Stimulated activated CD4-positive, alpha-beta T cell treated with anti-CD3 and anti-CD28 coated beads, Interleukin-2, amount 100 ng/mL, for 24 hours (primary cell): ENCODE measurements around the gene LRRN4.

ENCODE experiments used
- DNase-seq, 2 donors: peaks; one replicate each; pipeline ENCODE4 v3.0.0-alpha.2; 2020

Gene LRRN4

DNA sequence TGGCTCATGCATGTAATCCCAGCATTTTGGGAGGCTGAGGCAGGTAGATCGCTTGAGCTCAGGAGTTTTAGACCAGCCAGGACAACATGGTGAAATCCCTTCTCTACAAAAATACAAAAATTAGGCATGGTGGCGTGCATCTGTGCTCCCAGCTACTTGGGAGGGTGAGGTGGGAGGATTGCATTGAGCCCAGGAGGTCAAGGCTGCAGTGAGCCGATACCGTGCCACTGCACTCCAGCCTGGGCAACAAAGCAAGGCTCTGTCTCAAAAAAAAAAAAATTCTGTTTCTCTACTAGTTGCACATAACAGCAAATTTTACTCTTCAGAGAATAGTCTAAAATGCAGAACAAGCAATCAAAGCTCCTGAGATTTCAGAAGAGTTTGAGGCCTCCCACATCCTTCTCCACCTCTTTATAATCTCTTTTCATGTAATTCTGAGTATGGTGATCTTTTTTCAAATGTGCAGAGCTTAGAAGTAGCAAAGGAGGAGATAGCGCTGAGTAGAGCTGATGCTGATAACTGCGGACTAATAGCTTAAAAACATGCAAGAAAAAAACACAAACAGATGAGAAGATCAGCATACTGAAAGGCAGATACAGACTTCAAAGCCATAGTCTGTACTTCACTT is 23.3 kb downstream of the LRRN4 start:
- DNase-seq = no peak

DNA sequence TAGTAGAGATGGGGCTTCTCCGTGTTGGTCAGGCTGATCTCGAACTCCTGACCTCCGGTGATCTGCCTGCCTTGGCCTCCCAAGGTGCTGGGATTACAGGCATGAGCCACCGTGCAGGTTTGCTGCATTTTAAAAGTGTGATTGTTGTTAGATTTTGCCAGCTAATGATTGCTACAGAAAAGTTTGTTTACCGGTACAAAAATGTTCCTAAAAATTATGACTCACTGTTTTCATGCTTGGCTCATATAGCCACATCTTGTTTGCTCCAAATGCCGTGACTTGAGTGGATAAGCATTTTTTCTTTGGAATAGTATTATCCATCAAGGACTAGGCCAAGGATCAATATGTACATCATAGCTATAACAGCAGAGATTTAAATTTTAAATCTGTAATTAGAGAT is 24.3 kb downstream of the LRRN4 start:
- DNase-seq = no peak

DNA sequence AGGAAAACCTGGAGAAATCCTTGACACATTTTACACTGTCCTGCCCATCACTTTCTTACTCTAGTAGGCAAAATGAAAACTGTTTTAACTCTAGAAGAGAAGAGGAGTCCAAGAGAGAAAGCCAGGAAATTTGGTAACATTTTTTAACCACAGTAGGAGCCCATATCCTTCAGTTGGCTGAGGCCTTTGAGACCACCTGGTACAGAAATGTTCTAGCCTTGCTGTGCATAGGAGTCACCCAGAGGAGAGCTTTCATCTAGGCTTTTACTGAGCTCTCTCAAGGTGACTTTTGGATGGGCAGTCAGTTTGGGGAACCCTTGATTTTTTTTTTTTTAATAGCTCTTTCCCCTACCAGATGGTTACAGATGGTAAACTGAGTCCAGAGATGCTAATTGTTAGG is 25.0 kb downstream of the LRRN4 start:
- no peak for DNase-seq

DNA sequence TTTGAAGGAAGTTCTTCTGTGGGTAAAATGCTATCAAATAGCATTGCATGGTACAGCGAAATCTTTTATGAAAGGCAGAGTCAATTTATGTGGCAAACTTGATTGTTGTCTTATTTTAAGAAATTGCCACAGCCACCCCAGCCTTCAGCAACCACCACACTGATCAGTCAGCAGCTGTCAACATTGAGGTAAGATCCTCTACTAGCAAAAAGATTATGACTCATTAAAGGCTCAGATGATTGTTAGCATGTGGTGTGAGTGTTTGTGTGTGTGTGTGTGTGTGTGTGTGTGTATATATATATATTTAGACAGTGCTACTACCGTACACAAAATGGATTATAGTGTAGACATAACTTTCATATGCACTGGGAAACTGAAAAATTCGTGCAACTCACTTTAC is 27.8 kb downstream of the LRRN4 start:
- no peak for DNase-seq

DNA sequence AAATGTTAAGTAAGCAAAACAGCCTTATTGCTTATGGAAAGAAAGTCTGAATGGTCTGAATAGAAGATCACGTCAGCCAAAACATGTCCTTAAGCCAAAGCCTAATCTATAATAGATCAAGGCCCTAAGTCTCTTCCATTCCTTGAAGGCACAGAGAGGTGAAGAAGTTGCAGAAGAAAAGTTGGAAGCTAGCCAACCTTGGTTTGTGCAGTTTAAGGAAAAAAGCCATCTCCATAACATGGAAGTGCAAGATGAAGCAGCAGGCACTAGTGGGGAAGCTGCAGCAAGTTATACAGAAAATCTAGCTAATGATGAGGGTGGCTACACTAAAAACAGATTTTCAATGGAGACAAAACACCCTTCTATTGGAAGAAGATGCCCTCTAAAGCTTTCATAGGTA is 29.1 kb downstream of the LRRN4 start:
- no peak for DNase-seq

DNA sequence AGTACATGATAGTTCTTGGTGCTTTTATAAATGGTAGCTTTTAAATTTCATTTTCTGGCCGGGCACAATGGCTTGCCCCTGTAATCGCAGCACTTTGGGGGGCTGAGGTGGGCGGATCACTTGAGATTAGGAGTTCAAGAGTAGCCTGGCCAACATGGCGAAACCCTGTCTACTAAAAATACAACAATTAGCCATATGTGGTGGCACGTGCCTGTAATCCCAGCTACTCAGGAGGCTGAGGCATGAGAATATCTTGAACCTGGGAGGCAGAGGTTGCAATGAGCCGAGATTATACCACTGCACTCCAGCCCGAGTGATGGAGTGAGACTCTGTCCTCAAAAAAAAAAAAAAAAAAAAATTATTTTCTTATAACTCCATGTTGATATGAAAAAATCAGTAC is 36.0 kb downstream of the LRRN4 start:
- DNase-seq = no peak

DNA sequence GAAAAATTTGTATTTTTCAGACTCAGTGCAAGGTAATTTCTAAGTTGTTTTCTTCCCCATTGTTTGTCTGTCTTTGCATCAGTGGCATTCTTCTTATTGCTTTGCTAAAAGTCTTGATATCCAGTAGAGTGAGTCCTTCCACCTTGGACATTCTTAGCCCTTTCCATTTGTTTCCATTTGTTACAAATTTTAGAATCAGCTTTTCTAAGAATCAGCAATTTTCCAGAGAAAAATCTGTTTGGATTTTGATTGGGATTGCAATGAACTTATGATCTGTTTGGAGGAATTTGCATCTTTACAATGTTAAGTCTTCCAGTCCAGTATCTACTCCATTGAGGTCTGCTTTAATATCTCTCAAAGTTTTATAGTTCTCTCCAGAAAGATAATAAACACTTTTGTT is 36.4 kb downstream of the LRRN4 start:
- no peak for DNase-seq

DNA sequence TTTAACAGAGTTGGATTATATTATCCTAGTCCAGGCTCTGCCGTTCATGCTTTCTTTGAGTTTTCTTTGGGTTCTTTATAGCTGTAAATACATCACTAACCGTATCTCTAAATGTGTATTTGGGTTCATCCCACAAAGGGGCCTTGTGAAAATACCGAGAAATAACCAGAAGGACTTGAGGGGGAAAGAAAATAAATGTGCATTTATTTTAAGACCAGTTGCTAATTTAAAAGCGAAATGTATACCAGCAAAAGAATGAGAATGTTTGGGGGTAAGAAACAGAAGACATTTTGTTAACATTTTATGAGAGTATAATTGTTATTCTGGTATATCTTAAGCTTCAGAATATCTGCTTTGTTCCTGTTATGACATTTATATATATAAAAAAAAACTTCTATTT is 38.9 kb downstream of the LRRN4 start:
- DNase-seq = no peak

DNA sequence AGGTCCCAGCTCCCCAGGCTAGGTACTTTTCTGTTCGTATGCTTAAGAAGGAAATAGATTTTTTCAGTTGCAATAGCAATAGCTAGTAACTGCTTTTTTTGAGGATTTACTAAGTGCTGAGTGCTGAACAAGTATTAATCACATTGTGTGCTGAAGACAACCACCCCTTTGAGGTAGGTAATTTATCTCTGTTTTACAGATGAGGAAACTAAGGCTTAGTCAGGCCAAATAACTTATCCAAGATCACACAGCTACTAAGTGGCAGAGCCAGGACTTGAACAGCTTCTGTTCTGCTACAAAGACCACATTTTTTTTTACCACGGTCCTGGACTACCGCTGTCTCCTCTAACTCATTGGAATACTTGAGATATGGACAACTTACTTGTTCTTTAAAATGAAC is 39.8 kb downstream of the LRRN4 start:
- DNase-seq = no peak

DNA sequence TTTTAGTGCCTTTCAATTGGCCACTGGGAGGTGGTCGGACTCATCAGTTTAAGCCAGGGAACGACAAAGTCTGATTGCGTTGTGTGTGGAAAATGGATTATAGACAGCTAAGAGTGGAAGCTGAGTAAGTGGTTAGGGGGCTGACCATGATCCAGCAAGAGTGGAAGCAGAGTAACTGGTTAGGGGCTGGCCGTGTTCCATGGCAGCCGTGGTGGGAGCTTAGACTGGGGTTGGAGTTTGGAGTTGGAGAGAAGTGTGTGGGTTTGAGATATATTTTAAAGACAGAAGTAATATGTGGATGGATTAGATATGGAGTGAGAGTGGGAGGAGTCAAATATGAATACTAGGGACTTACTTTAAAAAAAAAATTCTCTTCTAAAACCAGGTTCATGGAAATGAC is 41.7 kb downstream of the LRRN4 start:
- no peak for DNase-seq

DNA sequence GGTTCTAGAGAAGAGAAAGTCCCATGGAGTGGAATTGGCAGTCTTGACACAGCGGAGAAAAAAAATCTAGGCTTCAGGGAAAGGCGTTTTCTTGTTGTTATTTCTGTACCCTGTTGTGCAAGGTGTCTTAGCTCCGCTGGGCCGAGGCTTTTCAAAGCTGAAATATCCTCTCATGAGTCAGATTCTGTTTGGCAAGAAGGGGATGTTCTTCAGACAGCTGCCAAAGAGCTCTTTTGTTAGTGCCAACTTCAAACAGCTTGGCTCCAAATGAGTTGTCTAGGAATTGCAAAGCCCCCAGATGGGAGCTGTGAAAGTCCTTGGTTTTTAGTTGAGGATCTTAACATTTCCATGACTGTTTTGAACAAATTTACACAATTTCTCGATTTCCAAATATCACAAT is 45.6 kb downstream of the LRRN4 start:
- no peak for DNase-seq

DNA sequence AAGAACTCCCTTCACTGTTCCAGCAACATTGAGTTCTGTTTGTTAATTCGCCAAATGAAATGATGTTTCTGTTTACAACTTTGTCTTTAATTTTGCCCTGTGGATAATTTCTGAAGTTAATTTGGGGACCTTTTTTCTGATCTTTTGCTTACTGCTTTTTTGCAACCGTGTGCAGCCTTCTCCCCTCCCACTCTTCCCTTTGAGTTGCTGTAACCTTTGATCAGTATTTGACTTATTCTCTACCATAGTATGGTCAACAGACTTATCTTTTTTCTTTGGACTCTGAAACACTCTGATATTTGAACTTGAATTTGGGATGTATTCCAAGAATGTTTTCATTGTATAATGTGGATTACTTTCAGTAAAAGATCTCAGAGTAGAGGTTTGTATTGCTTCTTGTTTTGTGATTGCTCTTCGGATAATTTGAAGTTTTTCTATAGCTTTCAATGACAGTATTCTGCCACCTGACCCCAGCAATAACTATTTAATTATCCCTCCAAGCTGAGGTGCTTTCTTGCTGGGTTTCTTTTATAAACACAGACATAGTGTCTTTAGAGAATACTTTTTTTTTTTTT is 46.2 kb downstream of the LRRN4 start:
- no peak for DNase-seq

DNA sequence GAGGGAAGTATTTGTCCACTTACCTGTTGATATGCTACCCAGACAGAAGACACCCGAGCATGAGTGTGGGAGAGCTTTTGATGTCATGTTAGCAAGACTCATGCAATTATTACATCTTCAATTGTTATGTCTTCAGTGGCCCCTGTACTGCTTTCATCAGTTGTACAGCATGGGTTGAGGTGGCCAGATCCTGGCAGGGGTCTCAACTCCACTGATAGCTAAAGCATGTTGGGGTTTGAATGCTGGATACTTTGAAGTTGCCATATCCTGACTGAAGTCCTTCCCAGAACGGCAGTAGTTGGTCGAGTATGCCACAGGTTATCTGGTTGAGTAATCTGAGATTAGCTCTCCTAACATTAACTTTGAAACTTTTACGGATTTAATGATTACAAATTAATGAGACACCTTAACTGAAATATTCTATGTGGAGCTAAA is 46.7 kb downstream of the LRRN4 start:
- DNase-seq = no peak

DNA sequence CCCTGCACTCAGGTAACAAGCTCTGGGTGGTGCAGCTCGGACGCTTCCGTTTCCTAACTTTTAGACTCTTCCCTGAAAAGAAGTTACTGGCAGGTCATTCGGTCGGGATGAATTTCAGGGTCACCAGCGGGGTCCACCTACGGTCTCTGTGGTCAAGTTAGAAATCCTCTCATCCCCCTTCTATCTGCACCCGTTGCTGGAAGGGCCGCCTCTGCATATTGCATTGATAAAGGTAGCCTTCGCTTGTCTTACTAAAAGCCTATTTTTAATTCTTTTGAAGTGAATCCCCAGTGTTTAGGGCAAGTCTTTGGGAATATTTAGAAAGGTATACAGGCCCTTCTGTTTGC is 47.3 kb downstream of the LRRN4 start:
- DNase-seq = no peak

DNA sequence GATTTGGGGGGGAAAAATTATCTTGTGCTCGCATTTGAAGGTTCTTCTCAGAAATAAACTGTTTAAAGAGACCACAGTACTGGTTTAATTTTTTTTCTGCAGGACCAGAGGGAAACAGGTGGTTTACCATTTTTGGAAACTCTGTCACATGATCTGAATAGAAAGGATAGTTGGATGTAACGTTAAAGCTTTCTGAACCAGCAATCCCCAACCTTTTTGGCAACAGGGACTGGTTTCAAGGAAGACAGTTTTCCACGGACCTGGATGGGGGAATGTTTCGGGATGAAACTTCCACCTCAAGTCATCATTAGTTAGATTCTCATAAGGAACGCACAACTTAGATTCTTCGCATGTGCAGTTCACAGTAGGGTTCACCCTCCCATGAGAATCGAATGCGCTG is 53.0 kb downstream of the LRRN4 start:
- no peak for DNase-seq

DNA sequence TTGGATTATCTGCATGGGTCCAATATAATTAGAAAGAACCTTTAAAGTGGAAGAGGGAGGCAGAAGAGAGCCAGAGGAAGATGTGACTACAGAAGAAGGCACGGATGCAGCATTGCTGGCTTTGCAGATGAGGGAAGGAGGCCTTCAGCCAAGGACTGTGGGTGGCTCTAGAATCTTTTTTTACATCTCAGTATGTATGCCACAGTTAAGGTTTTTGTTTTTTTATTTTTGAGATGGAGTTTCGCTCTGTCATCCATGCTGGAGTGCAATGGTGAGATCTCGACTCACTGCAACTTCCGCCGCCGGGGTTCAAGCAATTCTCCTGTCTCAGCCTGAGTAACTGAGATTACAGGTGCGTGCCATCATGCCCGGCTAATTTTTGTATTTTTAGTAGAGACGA is 54.1 kb downstream of the LRRN4 start:
- no peak for DNase-seq

DNA sequence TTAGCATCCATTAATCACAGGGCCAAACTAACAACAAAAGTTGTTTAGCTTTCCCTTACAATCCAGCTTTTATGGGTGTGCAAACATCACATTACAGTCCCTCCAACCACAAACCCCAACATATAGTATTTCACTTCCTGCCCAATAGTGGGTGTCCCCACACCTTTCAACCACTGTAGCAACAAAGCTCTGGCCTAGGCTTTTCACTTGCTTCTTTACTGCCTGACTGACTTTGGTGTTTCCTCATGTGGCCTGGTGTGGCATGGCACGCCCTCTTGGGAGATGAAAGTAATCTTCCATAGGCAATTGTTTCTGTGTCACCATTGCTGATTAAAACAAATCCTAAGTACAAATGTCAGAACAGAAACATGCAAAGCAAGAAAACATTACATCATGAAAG is 57.1 kb downstream of the LRRN4 start:
- DNase-seq = peak; percentile 9 to 21

DNA sequence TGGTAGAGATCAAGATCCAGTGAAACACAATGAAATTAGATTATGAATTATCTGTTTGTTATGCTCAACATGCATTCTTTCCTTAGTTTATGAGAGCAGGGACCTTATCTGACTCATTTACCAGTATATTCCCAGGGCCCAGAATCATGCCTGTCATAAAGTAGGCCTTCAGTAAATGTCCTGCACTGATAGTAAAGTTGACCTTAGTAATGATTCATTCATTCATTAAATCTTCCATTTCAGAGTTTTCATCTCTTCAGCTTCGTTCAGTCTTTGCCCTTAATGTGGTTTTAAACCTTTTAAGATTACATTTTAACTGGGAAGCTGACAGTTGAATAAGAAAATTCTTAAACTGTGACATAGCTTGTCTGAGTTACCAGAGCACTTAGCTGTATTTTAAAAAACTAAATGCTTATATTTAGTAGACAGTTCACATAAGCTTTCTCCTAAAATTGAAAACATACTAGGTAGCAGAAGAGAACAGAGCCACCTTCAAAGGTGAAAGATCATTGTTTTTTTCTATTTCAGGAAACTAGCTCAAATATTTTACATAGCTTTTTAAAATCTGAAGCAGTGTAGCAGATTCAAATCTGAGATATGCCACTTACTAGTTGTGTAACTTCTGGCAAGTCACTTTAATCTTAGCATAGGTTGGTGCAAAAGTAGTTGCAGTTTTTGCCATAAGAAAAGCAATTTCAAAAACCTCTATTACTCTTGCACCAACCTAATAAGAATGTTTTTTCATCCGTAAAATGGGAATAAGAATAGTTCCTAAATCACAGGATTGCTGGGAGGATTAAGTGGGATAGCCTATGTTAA is 62.0 kb downstream of the LRRN4 start:
- no peak for DNase-seq

DNA sequence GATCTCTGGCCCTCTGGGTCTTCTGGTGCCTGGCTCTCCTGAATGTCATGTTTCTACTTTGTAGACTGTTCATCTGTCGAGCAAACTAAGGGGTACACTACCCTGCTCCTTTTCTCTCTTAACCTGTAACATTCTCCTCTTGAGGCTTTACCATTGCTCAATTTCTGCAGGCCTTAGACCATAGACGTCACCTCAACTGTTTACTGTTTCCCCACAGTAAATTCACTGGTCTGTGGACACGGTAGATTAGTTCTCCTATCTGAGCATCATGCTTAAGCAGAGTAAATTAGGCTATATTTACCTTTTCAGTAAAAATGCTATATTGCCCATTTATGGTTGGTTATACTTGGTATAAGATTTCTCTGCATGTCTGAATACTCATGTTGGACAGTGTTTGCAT is 62.9 kb downstream of the LRRN4 start:
- no peak for DNase-seq
